Mucosa of descending colon (tissue), 3 donors: Measurements from ENCODE around the gene RNF208. TPM values are rescaled to one million over a fixed set of nuclear protein-coding genes. Genes with fewer than 3 reads are reported as not detected.
A peak's percentile ranks its signal among the peaks of the same experiment; 100 is the strongest.

Experiments
- ATAC-seq: fragments of 200-7000 bp; cut with Tn5 transposase; one replicate; pipeline ENCODE4 v1.9.1; 2020; ENCODE audit warnings: mild to moderate bottlenecking, moderate library complexity
- DNase-seq, 3 donors: peaks; one replicate each; pipeline ENCODE4 v3.0.0-alpha.2; 2020
- H3K36me3 ChIP-seq: fragments of 200-600 bp; one replicate; pipeline ENCODE4 v1.8.0; 2021; ENCODE audit warnings: low read depth, mild to moderate bottlenecking
- H3K4me1 ChIP-seq: fragments of 200-600 bp; one replicate; pipeline ENCODE4 v1.8.0; 2021; ENCODE audit warnings: low read depth, mild to moderate bottlenecking
- H3K4me3 ChIP-seq: fragments of 200-600 bp; one replicate; pipeline ENCODE4 v1.8.0; 2021; ENCODE audit warnings: mild to moderate bottlenecking
- H3K9me3 ChIP-seq: fragments of 200-600 bp; one replicate; pipeline ENCODE4 v1.8.0; 2021; ENCODE audit warnings: mild to moderate bottlenecking
- CTCF ChIP-seq: fragments of 200-600 bp; IDR thresholded peaks from one replicate; pipeline ENCODE4 v1.8.0; 2022; ENCODE audit warnings: antibody characterized with exemption, mild to moderate bottlenecking
- intact Hi-C, 2 donors: fragments of 100-400 bp; cut with DNase I in 1 of 2; cut with micrococcal nuclease in 1 of 2; formaldehyde crosslinking; loops; one replicate each; pipeline versions ENCODE4 v1.11.0 to v1.11.1; 2022; cut with DNase I, micrococcal nuclease
- total RNA-seq, 3 donors: library from RNA; stranded (reverse); fragmentation: NEBNext Ultra II Directional in 2 of 3; extraction: Animal tissue kit (Norgen Biotek cat#: 25700) in 2 of 3; gene quantifications; one replicate each; pipeline versions ENCODE4 v1.2.1 to v1.2.4, GENCODE V29; 2021 to 2023
- donor health status: DM: no; HTN: no; CAD: no; lungs with moderate emphysema.
- donor health status: DM: no; HTN: no; CAD: no.
- donor health status: DM: no; HTN: yes; CAD: no.

Gene RNF208
- total RNA-seq, 3 donors from 2014 or later: 5.3 to 7.1 (median 5.8) TPM

DNA sequence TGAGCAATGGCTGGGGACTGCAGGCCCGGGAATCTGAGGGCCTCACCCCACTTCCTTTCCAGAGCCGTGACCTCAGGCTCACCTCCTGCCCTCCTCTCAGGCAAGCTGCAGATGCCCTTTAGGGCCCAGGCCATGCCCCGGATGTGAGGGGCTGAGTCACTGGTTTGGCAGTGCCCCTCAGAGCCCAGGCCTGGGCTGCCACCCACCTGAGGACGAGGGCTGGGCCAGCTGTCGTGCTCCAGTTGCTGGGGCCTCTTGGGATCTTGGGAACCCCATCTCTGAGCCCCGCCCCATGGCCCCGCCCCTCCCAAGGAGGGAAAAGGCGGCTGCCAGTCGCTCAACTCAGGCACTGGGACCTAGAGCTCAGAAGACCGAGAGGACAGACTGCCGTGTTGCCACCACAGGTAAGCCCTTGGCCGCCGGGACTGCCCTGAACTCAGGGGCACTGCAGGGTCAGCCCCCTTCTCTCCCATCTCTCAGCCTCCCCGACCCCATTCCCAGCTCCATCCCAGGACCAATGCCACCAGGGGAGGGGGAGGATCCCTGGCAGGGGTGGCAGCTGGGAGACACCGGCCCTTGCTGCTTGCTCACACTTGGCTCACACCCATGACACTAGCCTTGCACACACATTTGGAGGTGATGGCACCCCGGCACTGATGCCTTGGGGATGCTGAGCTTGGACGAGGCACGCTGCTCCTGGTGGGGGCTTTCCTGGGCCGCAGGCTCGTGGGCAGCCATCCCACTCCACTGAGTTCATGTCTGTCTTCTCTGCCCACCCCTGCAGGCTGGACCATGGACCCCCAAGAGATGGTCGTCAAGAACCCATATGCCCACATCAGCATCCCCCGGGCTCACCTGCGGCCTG, 3.0 kb upstream of the RNF208 start, which contains the start of gene CYSRT1:
CYSRT1 (plus strand) TSS at position 345 of the 865 bp plus-strand sequence; CDS start at position 793, 448 bp downstream.
- TF ChIP-seq CTCF: no peak
- H3K4me1 ChIP-seq: peaks cover 41% of the 10 kb centered on the region
- H3K36me3 ChIP-seq: no peaks in the 10 kb centered on the region
- no peak within 1 kb of the TSS for H3K4me3 ChIP-seq
- peak in 2 of 3 donors; percentile 38 to 63 for DNase-seq
- intact Hi-C loops: no loop called here
- H3K9me3 ChIP-seq: no peaks in the 10 kb centered on the region
- no peak for ATAC-seq

DNA sequence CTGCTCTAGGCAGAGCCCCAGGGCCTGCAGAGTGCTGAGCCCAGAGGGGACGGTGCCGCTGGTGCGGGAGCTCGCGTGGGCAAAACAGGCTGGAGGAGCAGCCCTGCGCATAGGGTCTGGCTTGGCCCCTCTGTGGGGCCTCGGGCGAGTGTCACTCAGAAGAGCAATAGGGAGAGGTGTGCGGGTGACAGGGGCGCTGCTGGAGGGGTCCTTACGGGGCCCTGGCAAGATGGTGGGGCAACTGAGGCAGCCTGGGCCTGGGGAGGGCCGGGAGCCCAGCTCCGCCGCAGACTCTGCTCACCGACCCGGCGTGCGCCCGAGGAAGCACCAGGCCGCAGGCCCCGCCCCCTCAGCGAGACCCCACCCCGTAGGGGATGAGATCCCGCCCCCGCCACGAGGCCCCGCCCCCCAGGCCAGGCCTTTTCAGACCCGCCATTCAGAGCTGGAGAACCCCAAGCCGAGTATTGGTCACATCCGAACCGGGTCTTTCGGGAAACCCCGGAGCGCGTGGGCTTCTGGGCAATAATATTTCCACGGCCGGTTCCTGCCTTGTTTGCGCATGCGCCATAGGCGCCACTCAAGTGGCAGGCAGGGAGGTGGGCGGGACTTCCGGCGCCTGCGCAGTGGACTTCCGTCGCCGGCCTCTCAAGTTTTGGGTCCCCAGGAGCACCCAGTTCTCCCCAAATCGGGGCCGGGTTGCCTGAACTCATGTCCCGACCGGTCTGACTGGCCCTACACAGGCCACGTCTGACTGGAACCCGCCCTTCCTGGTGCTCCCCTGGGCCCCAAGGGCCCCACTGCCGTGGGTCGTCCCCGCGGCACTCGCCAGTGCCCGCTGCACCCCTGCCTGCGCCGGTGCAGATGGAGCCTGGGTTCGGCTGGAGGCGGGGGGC, 1.3 kb upstream of the RNF208 start:
- Histone ChIP-seq H3K36me3 (no peaks in the 10 kb centered on the region), H3K4me3 (peak overlapping the region; percentile 42), H3K4me1 (peaks cover 39% of the 10 kb centered on the region), H3K9me3 (no peaks in the 10 kb centered on the region)
- TF ChIP-seq CTCF: no peak
- ATAC-seq: peak; percentile 85
- intact Hi-C loops: no loop called here
- peak; percentile 97 to 98 (median 97) for DNase-seq

DNA sequence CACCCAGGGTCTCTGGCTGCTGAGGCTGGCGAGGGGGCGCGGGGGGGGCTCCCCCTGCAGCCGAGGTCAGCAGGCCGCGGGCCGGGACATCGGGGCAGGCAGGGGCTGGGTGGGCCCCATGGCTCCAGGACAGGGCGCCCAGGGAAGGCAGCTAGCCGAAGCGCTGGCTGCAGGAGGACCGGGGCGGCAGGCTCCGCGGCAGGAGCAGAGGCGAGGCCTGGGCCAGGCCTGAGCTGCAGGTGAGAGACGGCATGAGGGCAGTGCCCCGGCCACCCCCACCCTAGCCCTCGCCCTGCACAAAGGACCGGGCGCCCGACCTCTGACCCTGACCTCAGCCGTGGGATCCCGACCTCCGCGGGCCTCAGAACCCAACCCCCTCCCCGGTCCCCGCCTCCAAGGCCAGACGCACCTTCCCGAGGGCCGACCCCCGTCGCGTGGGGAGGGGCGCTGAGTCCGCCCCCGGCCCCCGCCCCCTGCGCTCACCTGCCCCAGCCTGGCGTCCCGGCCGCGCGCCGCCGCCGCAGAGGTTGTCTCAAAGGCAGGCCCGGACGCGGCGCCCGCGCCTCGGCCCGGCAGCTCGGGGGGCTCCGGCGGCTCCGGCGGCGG, 431 bp downstream of the RNF208 start:
- Histone ChIP-seq H3K9me3 (no peaks in the 10 kb centered on the region), H3K36me3 (no peaks in the 10 kb centered on the region), H3K4me3 (no peak overlapping the region), H3K4me1 (peaks cover 29% of the 10 kb centered on the region)
- intact Hi-C loops: no loop called here
- no peak for TF ChIP-seq CTCF
- ATAC-seq: no peak
- DNase-seq: peak in 2 of 3 donors; percentile 35 to 68

DNA sequence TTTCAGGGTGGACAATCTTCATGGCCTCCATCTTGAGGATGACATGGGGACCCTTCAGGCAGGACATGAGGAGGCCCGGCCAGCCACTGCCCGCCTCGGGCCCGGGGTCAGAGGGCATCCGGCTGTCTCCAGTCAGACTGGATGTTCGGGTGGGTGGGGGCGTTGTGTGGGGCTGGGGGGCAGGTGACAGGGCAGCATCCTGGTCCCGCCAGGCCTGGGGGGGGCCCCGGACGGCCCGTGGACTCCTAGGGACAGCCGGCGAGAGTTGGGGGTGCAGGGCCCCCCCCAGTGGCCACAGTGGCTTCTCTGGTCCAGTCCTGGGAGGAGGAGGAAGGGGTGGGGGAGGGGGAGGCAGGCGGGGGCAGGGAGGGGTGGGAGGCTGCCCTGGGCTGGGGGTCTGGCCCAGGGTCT, 940 bp downstream of the RNF208 start:
- no peaks in the 10 kb centered on the region for H3K36me3 ChIP-seq
- peak in 1 of 3 donors; percentile 20 for DNase-seq
- H3K4me3 ChIP-seq: no peak overlapping the region
- intact Hi-C loops: no loop called here
- H3K9me3 ChIP-seq: no peaks in the 10 kb centered on the region
- TF ChIP-seq CTCF: no peak
- peaks cover 29% of the 10 kb centered on the region for H3K4me1 ChIP-seq
- ATAC-seq: no peak

DNA sequence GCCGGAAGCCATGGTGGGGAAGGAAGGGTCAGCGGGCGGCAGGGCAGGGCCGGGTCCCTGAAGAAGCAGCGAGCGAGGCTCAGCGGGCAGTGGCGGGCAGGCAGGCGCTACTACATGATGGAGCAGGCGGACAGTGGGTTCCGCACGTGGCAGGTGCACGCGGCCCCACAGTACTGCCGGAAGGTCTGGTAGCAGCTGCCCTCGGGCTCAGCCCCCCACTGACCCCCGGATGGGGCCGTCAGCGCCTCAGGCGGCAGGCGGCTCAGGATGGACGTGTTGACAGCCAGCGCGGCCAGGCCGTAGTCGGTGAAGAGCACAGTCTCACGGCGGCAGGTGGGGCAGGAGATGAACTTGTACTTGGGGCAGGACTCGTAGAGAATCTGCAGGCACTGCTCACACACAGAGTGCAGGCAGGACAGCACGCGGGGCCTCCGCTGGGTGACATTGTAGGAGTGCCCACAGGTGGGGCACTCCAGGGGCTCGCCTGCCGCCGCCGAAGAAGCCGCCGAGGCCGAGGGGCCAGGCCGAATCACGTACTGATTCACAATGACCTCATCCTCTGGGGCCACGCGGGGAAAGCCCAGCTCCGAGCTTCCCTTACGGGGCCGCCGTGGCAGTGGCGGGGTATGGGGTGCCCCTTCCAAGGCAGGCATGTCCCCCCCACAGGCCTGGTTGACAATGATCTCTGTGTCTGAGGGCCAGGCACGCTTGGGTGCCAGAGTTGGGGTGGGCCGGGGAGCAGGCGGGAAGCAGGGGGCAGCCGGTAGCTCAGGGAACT, 1.5 kb downstream of the RNF208 start:
- Histone ChIP-seq H3K4me3 (no peak overlapping the region), H3K4me1 (peaks cover 29% of the 10 kb centered on the region), H3K9me3 (no peaks in the 10 kb centered on the region), H3K36me3 (no peaks in the 10 kb centered on the region)
- no peak for TF ChIP-seq CTCF
- DNase-seq (no peak), ATAC-seq (no peak)
- intact Hi-C loops: no loop called here
